ENCODE results near the gene PPP1R15B.
A peak's percentile ranks its signal among the peaks of the same experiment; 100 is the strongest.

PPP1R15B gene

GRCh38 chr1:204420039-204421004, 8.7 kb upstream of the PPP1R15B start:
- DNase-seq (ENCODE audit: low spot score), result no peak

GRCh38 chr1:204419064-204419403, 7.4 kb upstream of the PPP1R15B start:
- DNase-seq (ENCODE audit: low spot score), result no peak

- DNase-seq (ENCODE audit: low spot score), result no peak
These were observed 6.8 kb upstream of the PPP1R15B start for GRCh38 chr1:204418174-204419063.

GRCh38 chr1:204417074-204417997, 5.7 kb upstream of the PPP1R15B start:
- DNase-seq (ENCODE audit: low spot score), result peak; percentile 22

GRCh38 chr1:204416589-204417073, 5.0 kb upstream of the PPP1R15B start:
- no peak for DNase-seq (ENCODE audit: low spot score)

GRCh38 chr1:204415351-204415750, 3.7 kb upstream of the PPP1R15B start:
- no peak for DNase-seq (ENCODE audit: low spot score)

GRCh38 chr1:204414016-204414415, 2.4 kb upstream of the PPP1R15B start:
- DNase-seq (ENCODE audit: low spot score), result no peak

- no peak for DNase-seq (ENCODE audit: low spot score)
These were observed 1.5 kb upstream of the PPP1R15B start for GRCh38 chr1:204413170-204413535.

GRCh38 chr1:204410688-204411450, 748 bp downstream of the PPP1R15B start:
- peak; percentile 6 for DNase-seq (ENCODE audit: low spot score)

GRCh38 chr1:204409836-204410687, 1.6 kb downstream of the PPP1R15B start:
- DNase-seq (ENCODE audit: low spot score), result no peak

- DNase-seq (ENCODE audit: low spot score), result no peak
These were observed 2.5 kb downstream of the PPP1R15B start for GRCh38 chr1:204409123-204409522.

- no peak for DNase-seq (ENCODE audit: low spot score)
These were observed 3.0 kb downstream of the PPP1R15B start for GRCh38 chr1:204408602-204409001.

- DNase-seq (ENCODE audit: low spot score), result peak; percentile 28
These were observed 3.5 kb downstream of the PPP1R15B start for GRCh38 chr1:204408074-204408507.

- no peak for DNase-seq (ENCODE audit: low spot score)
These were observed 4.2 kb downstream of the PPP1R15B start for GRCh38 chr1:204407295-204407971.

GRCh38 chr1:204406621-204407020, 5.0 kb downstream of the PPP1R15B start:
- no peak for DNase-seq (ENCODE audit: low spot score)

GRCh38 chr1:204405988-204406387, 5.6 kb downstream of the PPP1R15B start:
- no peak for DNase-seq (ENCODE audit: low spot score)

- DNase-seq (ENCODE audit: low spot score), result no peak
These were observed 7.0 kb downstream of the PPP1R15B start for GRCh38 chr1:204404629-204405028.

- no peak for DNase-seq (ENCODE audit: low spot score)
These were observed 9.2 kb downstream of the PPP1R15B start for GRCh38 chr1:204402391-204402790.

- no peak for DNase-seq (ENCODE audit: low spot score)
These were observed 9.9 kb downstream of the PPP1R15B start for GRCh38 chr1:204401730-204402129.
